IPS DF 6.9 (cell line): ENCODE data around the gene USF1.
"Not testable (repeated sequence)": the region's sequence is repeated elsewhere in the genome, so short reads cannot be mapped to it uniquely, and the experiment has no call there.

ENCODE experiments used
- DNase-seq: peaks from one replicate; pipeline ENCODE4 v3.0.0-alpha.2; 2013; ENCODE audit warnings: low read depth, low spot score
- H3K27ac ChIP-seq: one replicate; pipeline ENCODE4 v1.5.1; 2013; ENCODE audit warnings: low read length, control low read depth
- H3K27me3 ChIP-seq: 2 replicates; pipeline ENCODE4 v1.6.1; 2013; ENCODE audit warnings: mild to moderate bottlenecking, low read length; ENCODE audit not compliant: control insufficient read depth, insufficient read depth
- H3K36me3 ChIP-seq: 2 replicates; pipeline ENCODE4 v1.6.1; 2013; ENCODE audit warnings: low read length; ENCODE audit not compliant: control insufficient read depth, insufficient read depth
- H3K4me1 ChIP-seq: 2 replicates; pipeline ENCODE4 v1.6.1; 2013; ENCODE audit warnings: low read length; ENCODE audit not compliant: control insufficient read depth, insufficient read depth
- H3K4me3 ChIP-seq: 2 replicates; pipeline ENCODE4 v1.5.1; 2013; ENCODE audit warnings: mild to moderate bottlenecking, low read length
- H3K9me3 ChIP-seq: 2 replicates; pipeline ENCODE4 v1.6.1; 2013; ENCODE audit warnings: low read length, inconsistent platforms; ENCODE audit not compliant: control insufficient read depth, insufficient read depth
- WGBS: extraction: QIAGEN DNeasy Blood & Tissue Kit; methylation state at CpG from one replicate; pipeline ENCODE4 v1.1.7; 2013; ENCODE audit warnings: mixed read lengths, missing lambda C conversion rate; ENCODE audit not compliant: insufficient read length, insufficient coverage; 5-methylcytosine and 5-hydroxymethylcytosine counted together

The USF1 gene

DNA sequence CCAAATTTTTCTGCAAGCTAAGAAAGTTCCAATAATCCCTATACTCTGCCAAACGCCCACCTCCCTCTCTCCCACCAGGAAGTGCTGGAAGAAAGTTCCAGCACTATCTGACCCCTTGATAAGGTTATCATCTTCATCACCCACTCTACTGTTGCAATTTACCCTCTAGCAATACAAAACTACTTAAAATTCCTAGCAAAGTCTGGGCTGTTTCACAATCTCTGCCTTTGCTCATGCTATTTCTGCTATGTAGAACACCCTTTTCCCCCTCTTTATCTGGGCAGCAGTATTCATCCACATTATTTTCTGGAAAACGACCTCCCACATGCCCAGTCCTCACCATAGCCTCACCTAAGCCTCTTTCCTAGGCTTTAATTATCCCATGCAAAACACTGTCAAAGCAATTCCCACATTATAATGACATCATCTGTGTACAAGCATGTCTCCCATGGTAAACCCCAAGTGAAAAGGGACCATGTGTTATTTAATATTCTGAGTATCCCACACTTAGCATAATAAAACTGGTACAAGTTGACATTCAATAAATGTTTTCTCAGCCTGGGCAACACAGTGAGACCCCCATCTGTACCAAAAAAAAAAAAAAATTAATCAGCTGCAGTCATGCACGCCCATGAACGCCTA is 36.8 kb downstream of the USF1 start:
- no peak for DNase-seq
- Histone ChIP-seq H3K27me3 (no peaks in the 10 kb centered on the region), H3K27ac (no peak overlapping the region), H3K4me1 (peaks cover 5% of the 10 kb centered on the region), H3K9me3 (peaks cover 2% of the 10 kb centered on the region; the same call in 1 of the 2 replicates), H3K4me3 (no peak overlapping the region), H3K36me3 (no peaks in the 10 kb centered on the region; the same call in 1 of the 2 replicates)
- whole genome bisulfite sequencing = no CpG with 5 or more reads among the region's 4 CpGs

DNA sequence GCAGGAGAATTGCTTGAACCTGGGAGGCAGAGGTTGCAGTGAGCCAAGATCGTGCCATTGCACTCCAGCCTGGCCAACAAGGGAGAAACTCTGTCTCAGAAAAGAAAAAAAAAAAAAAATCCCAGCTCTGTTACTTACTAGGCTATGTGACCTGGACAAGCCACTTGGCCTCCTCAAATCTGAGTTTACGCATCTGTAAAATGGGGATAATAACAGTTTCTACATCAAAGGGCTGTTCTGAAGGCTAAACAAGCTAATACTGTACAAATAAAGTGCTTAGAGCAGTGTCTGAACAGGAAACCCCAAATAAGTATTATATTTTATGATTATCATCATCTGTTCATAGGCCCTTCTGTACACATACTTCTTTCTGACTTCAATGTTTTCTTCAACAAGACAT is 38.4 kb downstream of the USF1 start:
- no peak for DNase-seq
- peaks cover 1% of the 10 kb centered on the region; the same call in 1 of the 2 replicates for H3K4me1 ChIP-seq
- no CpG with 5 or more reads among the region's 2 CpGs for WGBS
- no peaks in the 10 kb centered on the region; the same call in 1 of the 2 replicates for H3K36me3 ChIP-seq
- peaks cover 2% of the 10 kb centered on the region; the same call in 1 of the 2 replicates for H3K9me3 ChIP-seq
- H3K27ac ChIP-seq = no peak overlapping the region
- no peaks in the 10 kb centered on the region for H3K27me3 ChIP-seq
- no peak overlapping the region for H3K4me3 ChIP-seq

DNA sequence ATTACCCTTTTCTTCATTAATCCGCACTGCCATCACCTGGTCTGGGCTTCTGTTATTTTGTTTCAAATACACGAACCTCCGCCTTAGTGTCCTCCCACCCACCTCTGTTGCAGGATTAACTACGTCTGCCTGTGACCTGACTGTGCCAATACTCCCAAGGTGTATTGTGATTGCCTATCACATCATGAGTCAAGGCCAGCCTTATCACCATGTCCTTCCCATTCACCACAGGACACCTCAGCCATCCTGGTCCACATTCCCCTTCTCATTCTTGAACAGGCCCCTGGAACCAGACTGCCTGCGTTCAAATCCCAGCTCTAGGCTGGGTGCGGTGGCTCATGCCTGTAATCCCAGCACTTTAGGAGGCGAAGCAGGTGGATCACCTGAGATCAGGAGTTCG is 39.2 kb downstream of the USF1 start:
- no peak for DNase-seq
- no CpG with 5 or more reads among the region's 8 CpGs for WGBS
- no peaks in the 10 kb centered on the region for H3K27me3 ChIP-seq
- H3K4me1 ChIP-seq = peaks cover 1% of the 10 kb centered on the region; the same call in 1 of the 2 replicates
- no peaks in the 10 kb centered on the region; the same call in 1 of the 2 replicates for H3K36me3 ChIP-seq
- no peak overlapping the region for H3K27ac ChIP-seq
- H3K4me3 ChIP-seq = no peak overlapping the region
- H3K9me3 ChIP-seq = peaks cover 2% of the 10 kb centered on the region; the same call in 1 of the 2 replicates

DNA sequence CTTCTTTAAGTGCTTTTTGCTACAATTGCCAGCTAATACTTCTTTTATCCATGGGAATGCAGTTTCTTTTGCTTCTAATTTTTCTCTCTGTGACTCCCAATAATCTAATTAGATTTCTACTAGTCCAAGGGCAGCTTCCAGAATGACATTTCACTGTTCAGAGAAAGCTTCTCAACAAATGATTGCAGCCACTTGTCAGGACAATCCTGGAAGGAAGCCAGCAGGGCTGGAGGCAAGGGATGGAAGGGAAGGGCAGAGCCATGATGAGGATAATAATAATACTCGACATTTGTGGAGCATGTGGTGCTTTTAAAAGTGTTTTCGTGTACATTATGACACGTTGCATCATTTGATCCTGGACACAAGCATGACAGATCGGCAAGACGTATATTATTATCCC is 44.3 kb downstream of the USF1 start:
- WGBS = no CpG with 5 or more reads among the region's 5 CpGs
- Histone ChIP-seq H3K36me3 (peaks cover 30% of the 10 kb centered on the region), H3K9me3 (no peaks in the 10 kb centered on the region), H3K4me3 (no peak overlapping the region), H3K27ac (no peak overlapping the region), H3K4me1 (peaks cover under 1% of the 10 kb centered on the region; the same call in 1 of the 2 replicates), H3K27me3 (no peaks in the 10 kb centered on the region)
- DNase-seq = no peak

DNA sequence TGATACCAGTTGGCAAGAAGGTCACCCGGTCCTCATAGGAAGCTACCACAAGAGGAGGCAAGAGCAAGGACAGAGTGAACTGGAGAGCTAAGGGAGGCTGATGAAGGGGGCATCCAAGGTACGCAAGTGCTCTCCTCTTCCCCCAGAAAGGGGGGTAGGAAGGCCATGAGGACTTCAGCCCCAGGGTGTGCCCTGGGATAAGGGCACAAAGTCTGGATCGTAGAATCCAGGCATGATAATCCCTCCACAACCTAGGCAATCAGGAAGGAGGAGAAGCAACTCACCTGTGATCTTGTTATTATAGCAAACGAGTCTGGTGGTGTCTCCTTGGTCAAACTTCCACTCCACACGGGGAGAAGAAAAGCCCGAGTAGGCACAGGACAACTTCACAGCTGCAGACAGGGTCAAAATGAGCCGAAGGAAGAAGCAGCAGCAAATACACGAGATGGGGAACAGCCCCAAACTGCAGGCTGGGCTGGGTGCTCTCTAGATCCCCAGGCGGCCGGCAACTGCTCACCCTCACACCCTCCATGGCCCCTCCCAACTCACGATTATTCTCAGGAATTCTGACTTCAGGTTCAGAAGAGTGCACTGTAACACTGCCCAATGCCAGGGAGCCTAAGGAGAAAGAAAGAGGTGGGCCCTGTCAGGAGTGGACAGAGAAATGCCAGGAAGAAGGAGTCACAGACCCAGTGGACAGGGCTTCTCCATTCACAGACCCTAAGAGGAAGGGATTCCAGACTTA is 44.9 kb downstream of the USF1 start:
- H3K27ac ChIP-seq = no peak overlapping the region
- WGBS = no CpG with 5 or more reads among the region's 11 CpGs
- no peak overlapping the region for H3K4me3 ChIP-seq
- no peaks in the 10 kb centered on the region for H3K27me3 ChIP-seq
- H3K4me1 ChIP-seq = no peaks in the 10 kb centered on the region
- no peak for DNase-seq
- no peaks in the 10 kb centered on the region for H3K9me3 ChIP-seq
- peaks cover 30% of the 10 kb centered on the region for H3K36me3 ChIP-seq

DNA sequence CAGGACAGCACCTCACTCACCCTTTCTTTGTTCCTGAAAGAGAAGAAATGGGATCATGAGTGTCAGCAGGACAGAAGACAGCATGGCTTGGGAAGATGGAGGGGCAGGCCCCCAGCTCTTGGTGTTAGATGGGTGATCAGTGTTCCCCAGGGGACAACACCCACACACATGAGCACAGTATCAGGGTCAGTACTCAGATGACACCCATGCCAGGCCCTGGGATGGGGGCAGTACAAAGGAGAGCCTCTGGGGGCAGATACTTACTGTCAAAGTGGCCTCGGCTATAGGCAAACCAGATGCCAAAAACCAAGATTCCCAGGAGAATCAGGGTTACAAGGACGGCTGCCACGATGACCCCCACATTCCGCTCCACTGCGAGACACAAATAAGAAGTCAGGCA is 46.4 kb downstream of the USF1 start:
- no peaks in the 10 kb centered on the region for H3K27me3 ChIP-seq
- H3K27ac ChIP-seq = no peak overlapping the region
- H3K9me3 ChIP-seq = no peaks in the 10 kb centered on the region
- DNase-seq = no peak
- no peak overlapping the region for H3K4me3 ChIP-seq
- peaks cover 30% of the 10 kb centered on the region for H3K36me3 ChIP-seq
- no peaks in the 10 kb centered on the region for H3K4me1 ChIP-seq
- no CpG with 5 or more reads among the region's 5 CpGs for whole genome bisulfite sequencing

DNA sequence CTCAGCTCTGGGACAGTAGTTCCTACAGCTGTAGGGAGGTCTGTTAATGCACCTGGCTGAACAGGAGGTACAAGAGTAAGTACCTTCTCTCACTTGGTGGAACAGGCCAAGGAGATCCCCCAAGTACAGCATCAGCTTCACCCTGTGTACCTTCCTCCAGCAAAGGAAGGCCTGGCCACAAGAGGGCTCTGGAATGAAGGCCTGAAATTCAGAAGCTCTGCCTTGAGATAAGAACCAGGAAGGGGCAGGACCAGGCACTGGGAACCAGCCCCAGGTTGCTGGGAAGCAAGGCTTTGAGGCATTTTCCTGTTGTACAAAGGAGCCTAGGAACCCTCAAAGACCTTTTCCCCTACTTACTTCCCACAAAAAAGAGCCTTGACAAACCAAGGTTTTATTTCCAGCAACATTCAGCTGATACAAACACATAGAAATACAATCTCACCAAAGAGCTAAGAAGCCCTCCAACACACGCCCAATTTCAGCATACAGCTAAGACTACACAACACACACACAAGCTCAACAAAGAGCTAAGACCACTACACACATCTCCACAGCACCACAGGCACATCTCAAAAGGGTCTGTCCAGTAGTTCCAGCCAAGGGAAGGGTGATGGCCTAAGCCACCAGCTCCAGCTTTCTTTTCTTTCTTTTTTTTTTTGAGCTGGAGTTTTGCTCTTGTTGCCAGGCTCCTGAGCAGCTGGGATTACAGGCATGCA is 48.3 kb downstream of the USF1 start:
- H3K36me3 ChIP-seq = peaks cover 30% of the 10 kb centered on the region

DNA sequence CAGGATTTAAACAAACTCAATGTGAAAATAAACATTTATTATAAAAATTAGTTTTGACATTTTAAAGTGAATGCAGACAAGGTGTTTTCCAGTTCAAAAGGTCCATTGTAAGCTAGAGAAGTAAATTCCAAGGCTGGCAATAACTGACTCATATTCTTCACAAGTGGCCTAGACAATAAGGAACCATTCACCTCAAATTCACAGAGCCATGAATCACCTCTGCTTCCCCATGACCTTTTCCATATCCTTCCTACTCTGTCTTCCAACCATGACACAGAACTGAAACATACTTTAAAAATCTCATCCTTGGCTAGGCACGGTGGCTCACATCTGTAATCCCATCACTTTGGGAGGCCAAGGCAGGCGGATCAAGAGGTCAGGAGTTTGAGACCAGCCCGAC is 49.6 kb downstream of the USF1 start:
- H3K36me3 ChIP-seq = peaks cover 30% of the 10 kb centered on the region

More for the DNA sequence above, 48.3 kb downstream of the USF1 start:
- Histone ChIP-seq H3K9me3 (no peaks in the 10 kb centered on the region), H3K27ac (no peak overlapping the region), H3K4me3 (no peak overlapping the region), H3K27me3 (no peaks in the 10 kb centered on the region; the same call in 1 of the 2 replicates), H3K4me1 (no peaks in the 10 kb centered on the region)
- DNase-seq = no peak
- no CpG with 5 or more reads among the region's 1 CpG for WGBS

DNA sequence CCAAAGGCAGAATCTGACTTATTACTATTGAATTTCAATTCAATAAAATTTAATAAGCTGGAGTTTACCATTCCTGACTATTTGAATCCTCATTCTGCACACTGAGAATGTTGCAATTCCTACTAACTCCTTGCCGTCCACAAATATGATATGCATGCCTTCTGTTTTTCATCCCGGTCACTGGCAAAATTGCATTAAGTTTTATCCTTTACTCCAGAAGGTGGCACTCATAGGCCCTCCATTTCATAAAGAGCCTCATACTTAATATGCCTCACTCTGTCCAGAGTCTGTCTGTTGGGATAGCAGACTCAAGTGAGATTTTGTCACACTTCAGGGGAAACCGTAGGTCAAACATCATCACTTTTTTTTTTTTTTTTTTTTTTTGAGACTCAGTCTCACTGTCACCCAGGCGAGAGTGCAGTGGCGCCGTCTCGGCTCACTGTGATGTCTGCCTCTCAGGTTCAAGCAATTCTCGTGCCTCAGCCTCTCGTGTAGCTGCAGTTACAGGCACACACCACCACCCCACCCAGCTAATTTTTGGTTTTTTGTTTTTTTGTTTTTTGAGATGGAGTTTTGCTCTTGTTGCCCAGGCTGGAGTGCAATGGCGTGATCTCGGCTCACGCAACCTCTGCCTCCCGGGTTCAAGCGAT is 52.1 kb downstream of the USF1 start:
- no peaks in the 10 kb centered on the region; the same call in 1 of the 2 replicates for H3K27me3 ChIP-seq
- DNase-seq = no peak
- no peak overlapping the region for H3K4me3 ChIP-seq
- H3K36me3 ChIP-seq = peaks cover 5% of the 10 kb centered on the region
- no peaks in the 10 kb centered on the region for H3K9me3 ChIP-seq
- WGBS = no CpG with 5 or more reads among the region's 14 CpGs
- H3K4me1 ChIP-seq = no peaks in the 10 kb centered on the region
- no peak overlapping the region for H3K27ac ChIP-seq

More for the DNA sequence above, 49.6 kb downstream of the USF1 start:
- no peak overlapping the region for H3K27ac ChIP-seq
- no peak for DNase-seq
- no peaks in the 10 kb centered on the region for H3K9me3 ChIP-seq
- H3K4me3 ChIP-seq = no peak overlapping the region
- no peaks in the 10 kb centered on the region for H3K4me1 ChIP-seq
- no peaks in the 10 kb centered on the region; the same call in 1 of the 2 replicates for H3K27me3 ChIP-seq
- no CpG with 5 or more reads among the region's 3 CpGs for WGBS

DNA sequence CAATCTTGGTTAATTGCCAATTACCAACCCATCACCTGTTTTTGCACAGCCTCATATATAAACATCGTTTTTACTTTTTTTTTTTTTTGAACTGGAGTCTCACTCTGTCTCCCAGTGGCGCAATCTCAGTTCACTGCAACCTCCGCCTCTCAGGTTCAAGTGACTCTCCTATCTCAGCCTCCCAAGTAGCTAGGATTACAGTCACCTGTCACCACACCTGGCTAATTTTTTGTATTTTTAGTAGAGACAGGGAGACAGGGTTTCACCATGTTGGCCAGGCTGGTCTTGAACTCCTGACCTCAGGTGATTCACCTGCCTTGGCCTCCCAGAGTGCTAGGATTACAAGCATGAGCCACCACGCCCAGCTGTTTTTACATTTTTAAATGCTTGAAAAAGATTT is 53.7 kb downstream of the USF1 start:
- H3K27me3 ChIP-seq, H3K4me3 ChIP-seq, H3K4me1 ChIP-seq, H3K27ac ChIP-seq, H3K36me3 ChIP-seq, H3K9me3 ChIP-seq, DNase-seq: not testable (repeated sequence)
- WGBS = no CpG with 5 or more reads among the region's 4 CpGs
